Inferior parietal cortex (tissue), 1 donor: ENCODE measurements around the gene PAOX.

Source experiments
- DNase-seq: peaks from one replicate; pipeline ENCODE4 v3.0.0-alpha.2; 2016; ENCODE audit errors: extremely low spot score

Gene PAOX

DNA sequence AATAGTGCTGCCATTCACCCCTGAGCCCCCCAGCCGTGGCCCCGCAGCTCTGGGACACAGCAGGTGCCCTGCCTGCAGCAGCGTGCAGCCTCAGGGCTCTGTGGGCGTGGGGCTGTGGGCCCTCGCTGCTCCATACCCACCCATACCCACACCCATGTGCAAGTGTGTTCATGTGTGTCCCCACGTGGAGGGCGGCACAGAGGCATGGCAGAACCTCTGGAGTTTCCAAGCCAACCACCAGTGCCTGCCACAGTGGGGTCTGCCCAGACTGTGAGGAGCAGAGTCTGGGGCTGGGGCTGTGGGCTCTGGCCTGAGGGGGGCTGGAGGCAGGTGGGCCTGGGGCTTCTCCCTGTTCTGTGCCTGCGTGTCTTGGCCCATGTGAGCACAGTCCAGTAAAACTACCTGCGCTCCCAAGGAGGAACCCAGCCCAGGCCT lies 29.5 kb upstream of the PAOX start:
- DNase-seq = no peak

DNA sequence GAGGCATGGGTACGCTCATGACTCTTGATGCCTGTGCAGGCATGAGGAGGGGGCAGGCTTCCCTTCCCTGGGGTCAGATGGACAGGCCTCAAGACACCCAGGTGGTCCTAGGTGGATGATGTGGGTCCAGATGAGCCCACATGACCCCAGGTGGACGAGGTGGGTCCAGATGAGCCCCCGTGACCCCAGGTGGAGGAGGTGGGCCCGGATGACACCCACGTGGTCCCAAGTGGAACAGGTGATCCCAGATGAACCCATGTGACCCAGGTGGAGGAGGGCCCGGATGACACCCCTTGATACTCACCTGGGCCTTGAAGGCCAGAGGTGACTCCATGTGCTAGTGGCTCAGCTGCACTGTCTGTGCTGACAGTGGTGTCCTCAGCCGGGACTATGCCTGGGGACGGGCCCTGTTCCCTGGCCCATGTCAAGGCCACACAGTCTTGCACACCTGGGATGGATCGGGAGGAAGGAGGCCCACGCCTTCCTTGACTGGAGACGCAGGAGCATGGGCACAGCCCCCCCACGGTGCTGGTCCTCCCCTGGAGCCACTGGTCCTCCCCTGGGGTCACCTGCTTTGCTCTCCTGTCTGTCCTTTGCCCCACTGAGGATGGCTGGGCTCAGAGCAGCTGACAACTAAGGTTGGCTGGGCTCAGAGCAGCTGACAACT lies 28.6 kb upstream of the PAOX start:
- DNase-seq = no peak

GRCh38 chr10:133350950-133351329 lies 28.1 kb upstream of the PAOX start:
- no peak for DNase-seq

GRCh38 chr10:133351408-133352318 lies 27.4 kb upstream of the PAOX start:
- DNase-seq = no peak

DNA sequence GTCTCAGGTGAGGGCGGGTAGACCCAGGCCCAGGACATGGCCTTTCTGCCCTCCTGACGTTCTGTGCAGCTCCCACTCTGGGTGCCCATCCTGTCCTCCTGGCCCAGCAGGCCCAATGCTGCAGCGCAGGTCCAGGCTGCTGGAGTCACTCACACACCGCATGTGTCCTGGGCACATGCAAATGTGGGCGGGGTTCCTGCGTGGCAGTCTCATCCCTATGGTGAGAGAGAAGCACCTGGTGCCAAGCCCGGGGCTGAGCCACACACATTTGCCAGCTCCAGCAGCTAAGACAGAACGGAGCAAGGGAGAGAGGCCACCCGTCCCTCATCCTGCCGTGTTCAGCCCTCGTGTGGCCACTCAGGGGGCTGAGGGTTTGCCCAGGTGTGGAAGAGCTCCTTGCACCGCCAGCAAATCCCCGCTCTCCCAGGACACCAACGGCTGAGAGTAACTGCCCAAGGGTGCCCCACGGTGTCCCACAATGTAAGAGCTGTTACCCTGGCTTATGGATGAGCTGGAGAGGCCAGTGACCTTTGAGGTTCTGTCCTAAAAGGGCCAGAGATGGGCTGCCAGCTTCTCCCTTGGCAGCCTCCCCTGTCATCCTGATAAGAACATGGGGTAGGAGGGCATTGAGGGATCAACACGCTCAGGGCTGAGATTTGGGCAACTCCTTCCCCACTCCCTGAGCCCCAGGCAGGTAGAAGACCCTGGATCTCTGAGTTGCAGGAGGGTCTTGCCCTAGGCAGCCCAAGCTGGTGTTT lies 25.7 kb upstream of the PAOX start:
- no peak for DNase-seq

DNA sequence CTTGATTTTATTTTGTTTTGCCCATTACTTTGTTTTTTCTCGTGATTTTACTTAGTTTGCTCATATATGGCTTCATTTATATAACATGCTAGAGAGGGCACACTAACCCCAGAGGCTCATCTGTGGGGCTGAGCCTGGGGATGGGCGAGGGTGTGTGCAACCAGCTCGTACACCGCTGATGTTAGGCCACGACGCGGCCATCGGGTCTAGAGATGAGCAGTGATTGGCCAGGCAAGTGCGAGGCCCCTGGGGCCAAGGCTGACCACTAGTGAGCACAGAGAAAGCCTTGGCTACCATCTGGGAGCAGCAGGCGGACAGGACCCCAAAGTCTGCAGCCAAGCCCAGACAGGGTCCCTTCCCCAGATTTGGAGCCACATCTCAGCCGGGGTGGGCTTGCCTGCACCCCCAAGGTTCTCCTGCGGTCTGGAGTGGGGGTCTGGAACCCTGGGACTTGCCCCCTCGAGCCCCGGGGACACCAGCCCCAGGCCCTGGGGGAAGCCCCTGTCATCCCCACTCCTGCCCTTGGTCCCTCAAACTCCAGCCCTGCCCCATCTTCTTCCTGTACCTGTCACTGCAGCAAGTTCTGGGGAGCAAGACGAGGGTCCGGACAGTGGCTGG lies 25.0 kb upstream of the PAOX start:
- no peak for DNase-seq

- DNase-seq = no peak
Measured at GRCh38 chr10:133354672-133355240, 24.3 kb upstream of the PAOX start.

GRCh38 chr10:133355266-133355665 lies 23.8 kb upstream of the PAOX start:
- no peak for DNase-seq

GRCh38 chr10:133355991-133356390 lies 23.1 kb upstream of the PAOX start:
- DNase-seq = no peak

DNA sequence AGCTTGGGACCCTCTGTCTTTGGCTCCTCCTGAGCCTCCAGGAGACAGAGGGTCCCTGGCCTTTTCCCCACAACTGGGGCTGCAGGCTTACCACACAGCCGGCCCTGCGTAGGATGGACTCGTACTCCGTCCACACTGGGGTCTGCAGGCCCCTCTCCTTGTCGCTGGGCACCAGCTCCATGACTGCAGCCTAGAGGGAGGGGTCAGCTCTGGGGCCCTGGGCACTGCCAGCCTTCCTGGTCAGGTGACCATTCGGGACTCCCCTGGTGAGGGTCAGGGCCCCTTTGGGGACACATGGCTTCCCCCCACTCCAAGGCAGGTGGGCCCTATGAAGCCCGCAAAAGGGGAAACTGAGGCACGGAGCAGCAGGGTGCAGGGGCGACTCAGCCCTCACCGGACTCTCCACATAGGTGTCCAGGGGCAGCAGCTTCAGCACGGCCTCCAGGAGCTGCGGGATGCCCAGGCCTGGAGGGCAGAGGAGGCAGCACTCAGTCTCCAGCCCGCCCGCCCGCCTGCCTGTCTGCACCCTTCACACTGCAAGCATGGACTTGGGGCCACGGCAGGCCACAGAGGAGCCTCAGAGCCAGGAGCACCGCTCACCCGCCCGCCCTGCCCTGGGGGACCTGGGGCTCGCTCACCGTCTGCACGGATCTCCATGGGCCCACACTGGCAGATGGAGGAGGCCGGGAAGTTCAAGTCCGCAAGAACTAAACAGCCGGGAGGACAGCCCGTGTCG lies 22.3 kb upstream of the PAOX start:
- DNase-seq = no peak

- no peak for DNase-seq
Measured at GRCh38 chr10:133357285-133358161, 21.5 kb upstream of the PAOX start, which contains the start of gene FUOM. Gene FUOM (minus strand): TSS chr10:133358019. CDS start chr10:133358007, 12 bp downstream.

DNA sequence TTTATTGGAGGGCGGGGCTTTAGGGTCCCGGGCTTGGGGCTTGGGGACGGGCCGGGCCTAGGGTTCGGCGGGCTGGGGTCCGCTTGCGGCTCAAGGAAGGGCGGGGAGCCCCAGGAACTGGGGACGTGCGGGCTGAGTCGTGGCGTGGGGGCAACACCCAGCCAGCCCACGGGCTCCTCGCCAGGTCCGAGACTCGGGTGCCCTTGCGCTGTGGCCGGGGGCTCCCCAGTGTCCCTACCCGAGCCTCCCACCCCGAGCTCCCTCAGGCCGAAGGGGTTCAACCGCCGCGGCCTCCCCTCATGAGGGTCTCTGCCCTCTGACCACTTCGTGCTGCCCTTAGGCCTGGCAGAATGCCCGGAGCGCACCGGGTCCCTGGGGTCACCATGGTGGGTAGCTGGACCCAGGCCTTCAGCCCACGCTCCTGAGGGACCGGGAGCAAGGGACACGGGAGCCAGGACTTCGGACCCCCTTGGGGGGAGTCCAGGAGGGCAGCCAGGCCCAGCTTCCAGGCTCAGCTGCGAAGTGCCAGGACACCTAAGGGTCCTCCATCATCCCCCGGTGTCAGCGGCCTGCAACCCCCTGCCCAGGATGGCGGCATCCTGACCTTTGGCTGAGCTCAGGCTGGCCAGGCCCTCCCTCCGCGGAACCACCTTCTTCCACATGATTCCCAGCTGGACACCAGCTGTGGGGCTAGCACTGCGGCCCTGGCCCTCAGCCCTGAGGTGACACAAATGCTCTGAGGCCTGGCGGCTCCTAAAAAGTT lies 20.7 kb upstream of the PAOX start:
- no peak for DNase-seq

DNA sequence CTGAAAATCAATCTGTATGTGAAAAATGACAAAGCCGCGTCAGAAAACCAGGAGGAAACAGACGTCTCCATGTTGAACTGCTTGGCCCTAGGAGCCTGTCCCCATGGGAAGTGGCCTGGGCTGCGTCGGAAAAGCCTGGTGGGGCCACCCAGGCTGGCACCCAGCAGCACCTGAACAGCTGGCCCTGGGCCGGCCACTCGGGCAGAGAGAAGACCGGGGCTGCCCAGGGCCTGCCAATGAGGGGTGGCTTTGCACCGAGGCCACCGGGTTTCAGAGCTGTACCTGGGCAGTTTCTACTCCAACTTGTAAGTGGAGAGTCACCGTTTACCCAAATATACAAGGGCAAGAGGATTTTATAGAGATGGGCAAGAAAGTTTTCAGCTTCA lies 20.1 kb upstream of the PAOX start:
- no peak for DNase-seq

DNA sequence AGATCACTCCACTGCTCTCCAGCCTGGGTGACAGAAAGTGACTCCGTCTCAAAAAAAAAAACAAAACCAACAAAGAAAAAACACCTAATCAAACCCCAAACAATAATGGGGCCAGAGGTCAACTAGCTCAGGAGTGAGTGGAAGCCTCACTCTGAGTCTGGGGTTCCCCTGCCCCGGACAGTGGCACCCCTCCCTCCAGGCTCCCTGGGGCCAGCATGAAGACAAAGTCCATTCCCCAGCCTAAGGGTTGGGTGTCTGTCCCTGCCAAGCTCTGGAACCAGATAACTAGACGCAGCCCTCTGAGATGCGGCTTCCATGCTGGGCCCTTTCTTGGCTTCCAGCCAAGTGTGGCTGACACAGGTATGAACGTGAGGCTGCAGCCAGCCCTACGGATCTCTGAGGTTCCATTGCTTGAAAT lies 19.5 kb upstream of the PAOX start:
- DNase-seq = no peak

DNA sequence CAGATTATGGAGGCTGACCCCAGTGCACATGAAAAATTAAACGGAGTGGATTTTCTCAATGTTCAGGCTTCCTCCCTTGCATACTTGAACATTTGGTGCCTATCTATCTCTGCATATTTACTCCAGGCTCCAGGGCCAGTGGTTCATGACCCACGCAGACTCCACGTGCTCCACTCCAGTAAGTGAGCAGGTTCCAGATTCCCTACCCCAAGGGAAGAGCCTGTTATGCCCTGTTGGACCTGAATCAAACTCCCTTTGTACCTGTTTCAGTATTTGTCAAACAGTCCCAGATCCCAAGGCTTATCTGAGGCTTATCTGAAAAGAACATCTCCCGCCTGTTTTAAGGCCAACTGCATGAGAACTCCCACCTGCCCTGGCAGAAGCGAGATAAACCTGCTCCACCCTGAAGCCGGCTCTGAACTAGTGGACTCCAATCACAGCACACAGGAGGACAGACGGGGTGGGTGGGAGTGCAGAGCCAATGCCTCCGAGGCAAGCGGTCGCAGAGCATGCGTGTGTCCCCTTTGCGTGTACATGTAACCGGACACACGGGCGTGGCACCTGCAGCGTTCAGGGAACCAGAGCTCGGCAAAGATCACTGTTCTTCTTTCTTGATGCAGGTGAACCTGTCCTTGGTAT lies 19.0 kb upstream of the PAOX start:
- no peak for DNase-seq

- no peak for DNase-seq
Measured at GRCh38 chr10:133361227-133361626, 17.8 kb upstream of the PAOX start.

GRCh38 chr10:133361773-133362441 lies 17.2 kb upstream of the PAOX start:
- no peak for DNase-seq

- DNase-seq = no peak
Measured at GRCh38 chr10:133362846-133363245, 16.2 kb upstream of the PAOX start.
